ENCODE results near the gene HSD11B1.

GRCh38 chr1:209767096-209767495 is 62.5 kb downstream of the HSD11B1 start:
- TF ChIP-seq CTCF (conservative IDR thresholded peaks at IDR 0.05; ENCODE audit: low read length) (no peak), EZH2phosphoT487 (IDR thresholded peaks at IDR 0.05; ENCODE audit: borderline replicate concordance) (no peak)

All from Loucy (cell line).